GM12878 (cell line): ENCODE data around the gene GNA14. TPM values are rescaled to one million over a fixed set of nuclear protein-coding genes. Genes with fewer than 3 reads are reported as not detected.

ENCODE experiments used
- ATAC-seq: fragments of 200-7000 bp; cut with Tn5 transposase; 3 replicates; pipeline ENCODE4 v1.9.1; 2020; ENCODE audit warnings: mild to moderate bottlenecking, moderate library complexity
- BruUV-seq: library from RNA; stranded (reverse); fragments of 400-500 nt; replicated peaks from 2 replicates; lab custom pipeline; 2021; lab: Mats Ljungman, UMichigan
- CTCF ChIA-PET: fragments of 300-600 bp; sonication (Branson Sonifier 250); formaldehyde crosslinking; extraction: SDS; loops from one replicate; lab custom pipeline; 2021; ENCODE audit warnings: inconsistent platforms; lab: Yijun Ruan, JAX
- POLR2A ChIA-PET: fragments of 350-600 bp; formaldehyde crosslinking; extraction: SDS; loops from one replicate; lab custom pipeline; 2021; ENCODE audit warnings: inconsistent platforms; lab: Charles Lee
- RAD21 ChIA-PET: fragments of 300-600 bp; sonication (Branson Sonifier 250); formaldehyde crosslinking; loops from one replicate; lab custom pipeline; 2023; ENCODE audit warnings: antibody characterized with exemption; ENCODE audit not compliant: unreplicated experiment; lab: Charles Lee
- SMC1A ChIA-PET: fragments of 300-600 bp; sonication (Branson Sonifier 250); formaldehyde crosslinking; loops from one replicate; lab custom pipeline; 2023; ENCODE audit not compliant: unreplicated experiment, uncharacterized antibody; lab: Charles Lee
- DNase-seq: peaks from one replicate; pipeline ENCODE4 v3.0.0-alpha.2; 2011; ENCODE audit warnings: low read depth, low spot score
- FAIRE-seq: peaks from 3 replicates; lab custom pipeline; 2011; peaks lifted over from hg19 to GRCh38; lab: Jason Lieb, UNC
- H2AFZ ChIP-seq: 2 replicates; pipeline ENCODE4 v1.6.0; 2011; ENCODE audit warnings: low read depth, low read length, control low read depth; ENCODE audit not compliant: control insufficient read depth
- H3K27ac ChIP-seq: 2 replicates; pipeline ENCODE4 v1.5.1; 2011; ENCODE audit warnings: control low read depth; ENCODE audit not compliant: control insufficient read depth, insufficient read depth
- H3K27me3 ChIP-seq, 2 experiments: replicated peaks in 1 of 2; 2 replicates each; pipeline versions ENCODE4 v1.6.0 to v1.6.1; 2011; ENCODE audit warnings: low read length in 1 of 2; ENCODE audit not compliant: control insufficient read depth in 2 of 2, insufficient read depth in 2 of 2
- H3K36me3 ChIP-seq, 2 experiments: 2 replicates each; pipeline ENCODE4 v1.5.1; 2011; ENCODE audit warnings: low read length in 1 of 2; ENCODE audit not compliant: control insufficient read depth in 2 of 2, insufficient read depth in 2 of 2
- H3K4me1 ChIP-seq: 2 replicates; pipeline ENCODE4 v1.6.1; 2011; ENCODE audit warnings: mild to moderate bottlenecking, low read length, moderate library complexity, mixed read lengths; ENCODE audit not compliant: control insufficient read depth, insufficient read depth
- H3K4me2 ChIP-seq: 2 replicates; pipeline ENCODE4 v1.6.0; 2011; ENCODE audit warnings: control low read depth; ENCODE audit not compliant: control insufficient read depth, insufficient read depth
- H3K4me3 ChIP-seq: fragments of 200-600 bp; sonication (generic); 2 replicates; pipeline ENCODE4 v1.5.1; 2016
- H3K79me2 ChIP-seq: 2 replicates; pipeline ENCODE4 v1.6.0; 2011; ENCODE audit warnings: low read length; ENCODE audit not compliant: control insufficient read depth, insufficient read depth
- H3K9ac ChIP-seq: 2 replicates; pipeline ENCODE4 v1.8.0; 2011; ENCODE audit warnings: low read length, control low read depth, mixed read lengths; ENCODE audit not compliant: control insufficient read depth, insufficient read depth
- H3K9me3 ChIP-seq: replicated peaks from 3 replicates; pipeline ENCODE4 v1.5.1; 2011; ENCODE audit warnings: mild to moderate bottlenecking, low read length; ENCODE audit not compliant: control insufficient read depth, insufficient read depth
- H4K20me1 ChIP-seq: 2 replicates; pipeline ENCODE4 v1.6.0; 2011; ENCODE audit not compliant: control insufficient read depth, insufficient read depth
- ATF2 ChIP-seq: IDR thresholded peaks from 2 replicates; pipeline ENCODE4 v1.6.1; 2012; ENCODE audit warnings: low read length, inconsistent platforms
- CREB1 ChIP-seq: IDR thresholded peaks from 2 replicates; pipeline ENCODE4 v1.6.1; 2012; ENCODE audit warnings: low read depth, mild to moderate bottlenecking, inconsistent platforms
- CREM ChIP-seq: IDR thresholded peaks from 2 replicates; pipeline ENCODE4 v1.6.1; 2014; ENCODE audit warnings: antibody characterized with exemption, low read depth
- E2F4 ChIP-seq: IDR thresholded peaks from 2 replicates; pipeline ENCODE4 v1.6.1; 2012; ENCODE audit warnings: low read depth, low read length, improper control_type of control experiment
- EP300 ChIP-seq, 2 experiments: fragments of 150-350 bp in 1 of 2; IDR thresholded peaks; 2 replicates each; pipeline ENCODE4 v1.6.1; 2011 to 2012; ENCODE audit warnings: low read depth in 2 of 2, low read length in 2 of 2, borderline replicate concordance in 1 of 2, improper control_type of control experiment in 1 of 2, inconsistent platforms in 1 of 2; ENCODE audit not compliant: control insufficient read depth in 1 of 2
- GATAD2B ChIP-seq: fragments of 450-650 bp; conservative IDR thresholded peaks from 2 replicates; pipeline ENCODE4 v1.6.1; 2017; ENCODE audit warnings: low read depth, mild to moderate bottlenecking, moderate library complexity
- HCFC1 ChIP-seq: fragments of 150-350 bp; IDR thresholded peaks from 2 replicates; pipeline ENCODE4 v1.6.1; 2014; ENCODE audit warnings: low read length
- HDAC2 ChIP-seq: fragments of 200-600 bp; sonication (generic); IDR thresholded peaks from 2 replicates; pipeline ENCODE4 v1.6.1; 2017
- HDGF ChIP-seq: fragments of 450-650 bp; IDR thresholded peaks from 2 replicates; pipeline ENCODE4 v1.6.1; 2016; ENCODE audit warnings: antibody characterized with exemption
- PBX3 ChIP-seq: IDR thresholded peaks from 2 replicates; pipeline ENCODE4 v1.6.1; 2011; ENCODE audit warnings: mild to moderate bottlenecking, low read depth, low read length, moderate library complexity; ENCODE audit not compliant: insufficient replicate concordance
- SIX5 ChIP-seq: IDR thresholded peaks from 2 replicates; pipeline ENCODE4 v1.6.1; 2011; ENCODE audit warnings: mild to moderate bottlenecking, low read depth, low read length, moderate library complexity; ENCODE audit not compliant: severe bottlenecking
- SREBF2 ChIP-seq: IDR thresholded peaks from 2 replicates; pipeline ENCODE4 v1.6.1; 2012; ENCODE audit warnings: mild to moderate bottlenecking, low read length
- WGBS: methylation state at CpG from one replicate; pipeline ENCODE4 v1.1.6; 2016; ENCODE audit warnings: low lambda C conversion rate; ENCODE audit not compliant: insufficient replicate concordance, insufficient coverage; ENCODE audit errors: missing lambda C conversion rate; 5-methylcytosine and 5-hydroxymethylcytosine counted together
- in situ Hi-C: fragments of 300-500 bp; cut with MboI; formaldehyde crosslinking; loops from 9 replicates; pipeline ENCODE4 v1.14.3; 2018; ENCODE audit warnings: mixed read lengths
- intact Hi-C: fragments of 100-400 bp; cut with micrococcal nuclease; formaldehyde crosslinking; loops from one replicate; pipeline ENCODE4 v1.14.2; 2022; ENCODE audit not compliant: unreplicated experiment
- polyA plus RNA-seq, 11 experiments: library from polyadenylated mRNA; depleted of rRNA in 4 of 11; unstranded in 6 of 11; stranded (reverse) in 5 of 11; fragments of >200 nt; fragmentation: Nextera tagmentation in 4 of 11; fragmentation: Illumina TruSeq in 1 of 11; extraction: Ambion mirVana in 4 of 11; extraction: Trizol in 1 of 11; gene quantifications; 1 replicate in 1 of 11; 2 replicates in 10 of 11; pipeline versions ENCODE4 v1.2.1 to v1.2.3, GENCODE V29; 2011 to 2016; ENCODE audit warnings: inconsistent platforms in 2 of 11, missing spikeins in 2 of 11, low read depth in 1 of 11
- total RNA-seq, 4 experiments: library from RNA; depleted of rRNA in 3 of 4; stranded (reverse); fragments of >200 nt in 3 of 4; fragmentation: Illumina TruSeq in 1 of 4; extraction: Trizol in 1 of 4; gene quantifications; 2 replicates each; pipeline versions ENCODE4 v1.2.1 to v1.2.3, GENCODE V29; 2013 to 2021

The GNA14 gene
- total and polyA plus RNA-seq, 10 of the 15 experiments (the other 5 are each of a cell fraction or from before 2014, with no cell fraction given): 0.17 TPM; not detected in 9

- no peaks in the 10 kb centered on the region for H3K36me3 ChIP-seq
- ATAC-seq (no peak), FAIRE-seq (no peak), DNase-seq (no peak)
- no peaks in the 10 kb centered on the region; a peak in 1 of 4 replicates for H3K27me3 ChIP-seq
- ChIA-PET RAD21 (interaction anchor here (1.1 kb wide), 1 partner anchor 68 kb away, joined by 3 read pairs; no protein-coding TSS in a partner anchor), SMC1A (interaction anchor here (0.7 kb wide), 1 partner anchor 451 kb away, joined by 4 read pairs; no protein-coding TSS in a partner anchor), POLR2A (no interaction called here), CTCF (no interaction called here)
- 42% methylated on average over 5 of the region's 5 CpGs for WGBS
- TF ChIP-seq GATAD2B: no peak
- TF ChIP-seq ATF2: no peak
- no peak for TF ChIP-seq HDGF
- TF ChIP-seq CREM: no peak
- no peak for TF ChIP-seq CREB1
- no peak for TF ChIP-seq E2F4
- TF ChIP-seq SIX5: no peak
- no peak for TF ChIP-seq SREBF2
- TF ChIP-seq EP300 (IDR thresholded peaks at IDR 0.05; ENCODE audit: borderline replicate concordance in 1 of 2, control insufficient read depth in 1 of 2, low read depth in 2 of 2, low read length in 2 of 2): no peak
- no peak for TF ChIP-seq HDAC2
- no peak for TF ChIP-seq HCFC1
- no peak for TF ChIP-seq PBX3
- no peaks in the 10 kb centered on the region for H3K9me3 ChIP-seq
- H3K4me1 ChIP-seq: no peaks in the 10 kb centered on the region
- in situ Hi-C loops: no loop called here
- no peak overlapping the region for H3K9ac ChIP-seq
- H3K4me2 ChIP-seq: no peak overlapping the region
- H2AFZ ChIP-seq: no peak overlapping the region
- intact Hi-C loops: no loop called here
- H4K20me1 ChIP-seq: no peaks in the 10 kb centered on the region
- BruUV-seq: no TSS peak
- H3K27ac ChIP-seq: no peak overlapping the region
- H3K79me2 ChIP-seq: no peaks in the 10 kb centered on the region
- H3K4me3 ChIP-seq: no peak overlapping the region
These were observed 32.5 kb upstream of the GNA14 start for GRCh38 chr9:77680581-77680980.
